Endothelial cell of umbilical vein (primary cell): Measurements from ENCODE around the gene ADARB1.

ENCODE experiments used
- EZH2 ChIP-seq: IDR thresholded peaks from 2 replicates; pipeline ENCODE4 v1.6.1; 2012; ENCODE audit warnings: borderline replicate concordance, low read depth, mild to moderate bottlenecking, moderate library complexity, low read length, inconsistent platforms; ENCODE audit not compliant: severe bottlenecking
- GATA2 ChIP-seq: IDR thresholded peaks from 2 replicates; pipeline ENCODE4 v1.7.0; 2011; ENCODE audit warnings: low read depth, mild to moderate bottlenecking, moderate library complexity, mixed read lengths, low read length; ENCODE audit not compliant: insufficient read length, insufficient read depth
- POLR2A ChIP-seq: IDR thresholded peaks from 2 replicates; pipeline ENCODE4 v1.6.1; 2012; ENCODE audit warnings: low read depth, mild to moderate bottlenecking, control low read depth, low read length
- POLR2AphosphoS5 ChIP-seq: IDR thresholded peaks from 2 replicates; pipeline ENCODE4 v1.6.1; 2012; ENCODE audit warnings: low read depth, mild to moderate bottlenecking, control low read depth, low read length, moderate library complexity; ENCODE audit not compliant: insufficient read depth
- TF ChIP-seq, protein P1 (sequence below), 2 donors: IDR thresholded peaks; 1 replicate in 1 of 2; 2 replicates in 1 of 2; pipeline ENCODE4 v1.5.1; 2011; ENCODE audit warnings: low read length in 2 of 2, mild to moderate bottlenecking in 2 of 2, moderate library complexity in 2 of 2, control low read depth in 1 of 2, inconsistent platforms in 1 of 2, low read depth in 1 of 2; ENCODE audit not compliant: insufficient read depth in 1 of 2; ENCODE audit errors: extremely low read depth in 1 of 2
- TF ChIP-seq, protein P2 (sequence below): IDR thresholded peaks from 2 replicates; pipeline ENCODE4 v1.6.1; 2011; ENCODE audit not compliant: insufficient read depth, insufficient read length

DNA sequence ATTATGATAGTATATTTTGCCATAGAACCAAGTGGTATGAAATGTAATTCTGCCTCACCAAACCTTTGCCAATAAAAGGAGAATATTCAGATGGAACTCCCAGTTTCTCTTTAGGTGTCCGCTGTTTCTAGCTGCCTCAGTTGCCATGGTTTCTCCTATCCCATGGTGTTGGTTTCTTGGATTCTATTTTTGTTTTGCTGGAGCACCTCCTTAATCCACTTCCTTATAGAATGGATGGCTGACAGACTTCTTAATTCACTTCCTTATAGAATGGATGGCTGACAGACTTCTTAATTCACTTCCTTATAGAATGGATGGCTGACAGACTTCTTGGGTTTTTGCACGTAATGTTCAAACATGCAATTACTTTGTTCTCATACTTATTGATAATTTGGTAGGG lies 43.7 kb downstream of the ADARB1 start:
- TF ChIP-seq, protein P1, sequence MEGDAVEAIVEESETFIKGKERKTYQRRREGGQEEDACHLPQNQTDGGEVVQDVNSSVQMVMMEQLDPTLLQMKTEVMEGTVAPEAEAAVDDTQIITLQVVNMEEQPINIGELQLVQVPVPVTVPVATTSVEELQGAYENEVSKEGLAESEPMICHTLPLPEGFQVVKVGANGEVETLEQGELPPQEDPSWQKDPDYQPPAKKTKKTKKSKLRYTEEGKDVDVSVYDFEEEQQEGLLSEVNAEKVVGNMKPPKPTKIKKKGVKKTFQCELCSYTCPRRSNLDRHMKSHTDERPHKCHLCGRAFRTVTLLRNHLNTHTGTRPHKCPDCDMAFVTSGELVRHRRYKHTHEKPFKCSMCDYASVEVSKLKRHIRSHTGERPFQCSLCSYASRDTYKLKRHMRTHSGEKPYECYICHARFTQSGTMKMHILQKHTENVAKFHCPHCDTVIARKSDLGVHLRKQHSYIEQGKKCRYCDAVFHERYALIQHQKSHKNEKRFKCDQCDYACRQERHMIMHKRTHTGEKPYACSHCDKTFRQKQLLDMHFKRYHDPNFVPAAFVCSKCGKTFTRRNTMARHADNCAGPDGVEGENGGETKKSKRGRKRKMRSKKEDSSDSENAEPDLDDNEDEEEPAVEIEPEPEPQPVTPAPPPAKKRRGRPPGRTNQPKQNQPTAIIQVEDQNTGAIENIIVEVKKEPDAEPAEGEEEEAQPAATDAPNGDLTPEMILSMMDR (IDR thresholded peaks at IDR 0.05; ENCODE audit: extremely low read depth in 1 of 2, insufficient read depth in 1 of 2, low read depth in 1 of 2, low read length in 2 of 2): no peak
- TF ChIP-seq POLR2A: no peak
- TF ChIP-seq POLR2AphosphoS5: no peak
- TF ChIP-seq, protein P2, sequence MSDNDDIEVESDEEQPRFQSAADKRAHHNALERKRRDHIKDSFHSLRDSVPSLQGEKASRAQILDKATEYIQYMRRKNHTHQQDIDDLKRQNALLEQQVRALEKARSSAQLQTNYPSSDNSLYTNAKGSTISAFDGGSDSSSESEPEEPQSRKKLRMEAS: no peak
- no peak for TF ChIP-seq EZH2
- TF ChIP-seq GATA2: no peak
